ENCODE data around the gene CYGB. TPM values are rescaled to one million over a fixed set of nuclear protein-coding genes. Genes with fewer than 3 reads are reported as not detected.
"Not testable (repeated sequence)": the region's sequence is repeated elsewhere in the genome, so short reads cannot be mapped to it uniquely, and the experiment has no call there.

Gene CYGB
- total RNA-seq, 1 donor from 2014 or later: 30.0 TPM

GRCh38 chr17:76536511-76537287 lies 810 bp downstream of the CYGB start:
- Histone ChIP-seq H3K4me1 (peaks cover 79% of the 10 kb centered on the region), H3K27ac (peak overlapping the region; percentile 88), H3K36me3 (no peaks in the 10 kb centered on the region), H3K9me3 (no peaks in the 10 kb centered on the region), H3K27me3 (no peaks in the 10 kb centered on the region), H3K4me3 (peak overlapping the region; percentile 55)
- no peak for TF ChIP-seq POLR2A (IDR thresholded peaks at IDR 0.05)
- TF ChIP-seq, protein P1, sequence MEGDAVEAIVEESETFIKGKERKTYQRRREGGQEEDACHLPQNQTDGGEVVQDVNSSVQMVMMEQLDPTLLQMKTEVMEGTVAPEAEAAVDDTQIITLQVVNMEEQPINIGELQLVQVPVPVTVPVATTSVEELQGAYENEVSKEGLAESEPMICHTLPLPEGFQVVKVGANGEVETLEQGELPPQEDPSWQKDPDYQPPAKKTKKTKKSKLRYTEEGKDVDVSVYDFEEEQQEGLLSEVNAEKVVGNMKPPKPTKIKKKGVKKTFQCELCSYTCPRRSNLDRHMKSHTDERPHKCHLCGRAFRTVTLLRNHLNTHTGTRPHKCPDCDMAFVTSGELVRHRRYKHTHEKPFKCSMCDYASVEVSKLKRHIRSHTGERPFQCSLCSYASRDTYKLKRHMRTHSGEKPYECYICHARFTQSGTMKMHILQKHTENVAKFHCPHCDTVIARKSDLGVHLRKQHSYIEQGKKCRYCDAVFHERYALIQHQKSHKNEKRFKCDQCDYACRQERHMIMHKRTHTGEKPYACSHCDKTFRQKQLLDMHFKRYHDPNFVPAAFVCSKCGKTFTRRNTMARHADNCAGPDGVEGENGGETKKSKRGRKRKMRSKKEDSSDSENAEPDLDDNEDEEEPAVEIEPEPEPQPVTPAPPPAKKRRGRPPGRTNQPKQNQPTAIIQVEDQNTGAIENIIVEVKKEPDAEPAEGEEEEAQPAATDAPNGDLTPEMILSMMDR (IDR thresholded peaks at IDR 0.05): no peak
- TF ChIP-seq POLR2AphosphoS5 (IDR thresholded peaks at IDR 0.05; ENCODE audit: insufficient read depth in 1 of 2, low read depth in 1 of 2): no peak
- DNase-seq (ENCODE audit: extremely low spot score in 2 of 2): no peak
- intact Hi-C loops (cut with DNase I): loop anchor here (10.0 kb wide), 1 partner anchor 178 kb away; the partner anchor contains the start of gene MXRA7

GRCh38 chr17:76535788-76536510 lies 1.6 kb downstream of the CYGB start:
- H3K27me3 ChIP-seq: no peaks in the 10 kb centered on the region
- no peak for DNase-seq (ENCODE audit: extremely low spot score in 2 of 2)
- peak overlapping the region in 1 of 2 donors; percentile 55 for H3K4me3 ChIP-seq
- peaks cover 79% of the 10 kb centered on the region for H3K4me1 ChIP-seq
- intact Hi-C loops (cut with DNase I): loop anchor here (10.0 kb wide), 1 partner anchor 179 kb away; the partner anchor contains the start of gene MXRA7
- TF ChIP-seq, protein P1 (IDR thresholded peaks at IDR 0.05): no peak
- TF ChIP-seq POLR2A (IDR thresholded peaks at IDR 0.05): no peak
- TF ChIP-seq POLR2AphosphoS5 (IDR thresholded peaks at IDR 0.05; ENCODE audit: insufficient read depth in 1 of 2, low read depth in 1 of 2): no peak
- no peaks in the 10 kb centered on the region for H3K9me3 ChIP-seq
- H3K36me3 ChIP-seq: no peaks in the 10 kb centered on the region
- H3K27ac ChIP-seq: peak overlapping the region; percentile 88

DNA sequence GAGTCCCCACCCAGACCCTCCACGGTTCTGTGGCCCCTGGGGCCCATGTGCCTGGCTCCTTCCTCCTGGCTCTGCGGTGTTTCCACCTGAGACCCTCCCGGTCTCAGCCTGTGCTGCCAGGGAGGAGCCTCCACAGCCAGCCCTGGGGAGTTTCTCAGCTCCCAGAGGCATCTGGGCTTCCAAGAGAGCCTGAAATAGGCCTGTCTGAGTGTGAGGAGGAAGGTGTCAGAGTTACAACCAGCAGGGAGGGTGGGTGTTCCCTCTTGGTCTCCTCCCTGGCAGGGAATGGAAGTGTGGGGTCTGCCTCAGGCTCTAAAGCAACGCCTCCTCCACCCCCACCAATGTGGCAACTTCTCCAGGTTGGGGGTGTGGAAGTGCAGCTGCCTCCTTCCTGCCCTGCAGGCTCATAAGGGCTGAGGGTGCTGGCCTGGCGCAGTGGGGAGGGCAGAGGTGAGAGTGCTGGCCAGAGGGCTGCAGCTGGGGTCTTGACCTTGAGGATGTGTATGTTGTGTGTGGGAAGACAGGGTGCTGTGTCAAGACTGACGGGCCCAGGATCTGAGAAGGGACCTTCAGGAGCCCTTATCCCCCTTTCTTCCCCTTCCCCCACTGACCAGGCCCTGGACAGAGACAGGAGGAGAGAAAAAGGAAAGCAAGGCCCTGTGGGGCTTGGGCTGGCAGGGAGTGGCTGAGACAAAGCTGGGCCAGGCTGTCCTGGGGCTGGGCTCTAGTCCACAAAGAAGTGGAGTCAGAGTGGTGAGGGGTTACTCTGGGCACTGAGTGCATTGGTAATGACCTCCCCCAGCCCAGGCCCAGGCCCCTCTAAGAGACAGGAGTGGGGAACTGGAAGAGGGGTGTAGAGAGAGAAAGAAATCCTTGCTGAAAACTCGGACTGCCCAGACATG lies 2.4 kb downstream of the CYGB start:
- TF ChIP-seq POLR2A (IDR thresholded peaks at IDR 0.05) (no peak), POLR2AphosphoS5 (IDR thresholded peaks at IDR 0.05; ENCODE audit: insufficient read depth in 1 of 2, low read depth in 1 of 2) (no peak)
- TF ChIP-seq, protein P1 (IDR thresholded peaks at IDR 0.05): no peak
- intact Hi-C loops (cut with DNase I): loop anchor here (10.0 kb wide), 1 partner anchor 180 kb away; the partner anchor contains the start of gene MXRA7
- Histone ChIP-seq H3K27ac (peak overlapping the region; percentile 88), H3K36me3 (no peaks in the 10 kb centered on the region), H3K4me3 (no peak overlapping the region), H3K27me3 (no peaks in the 10 kb centered on the region), H3K9me3 (no peaks in the 10 kb centered on the region), H3K4me1 (peaks cover 80% of the 10 kb centered on the region)
- DNase-seq (ENCODE audit: extremely low spot score in 2 of 2): no peak

DNA sequence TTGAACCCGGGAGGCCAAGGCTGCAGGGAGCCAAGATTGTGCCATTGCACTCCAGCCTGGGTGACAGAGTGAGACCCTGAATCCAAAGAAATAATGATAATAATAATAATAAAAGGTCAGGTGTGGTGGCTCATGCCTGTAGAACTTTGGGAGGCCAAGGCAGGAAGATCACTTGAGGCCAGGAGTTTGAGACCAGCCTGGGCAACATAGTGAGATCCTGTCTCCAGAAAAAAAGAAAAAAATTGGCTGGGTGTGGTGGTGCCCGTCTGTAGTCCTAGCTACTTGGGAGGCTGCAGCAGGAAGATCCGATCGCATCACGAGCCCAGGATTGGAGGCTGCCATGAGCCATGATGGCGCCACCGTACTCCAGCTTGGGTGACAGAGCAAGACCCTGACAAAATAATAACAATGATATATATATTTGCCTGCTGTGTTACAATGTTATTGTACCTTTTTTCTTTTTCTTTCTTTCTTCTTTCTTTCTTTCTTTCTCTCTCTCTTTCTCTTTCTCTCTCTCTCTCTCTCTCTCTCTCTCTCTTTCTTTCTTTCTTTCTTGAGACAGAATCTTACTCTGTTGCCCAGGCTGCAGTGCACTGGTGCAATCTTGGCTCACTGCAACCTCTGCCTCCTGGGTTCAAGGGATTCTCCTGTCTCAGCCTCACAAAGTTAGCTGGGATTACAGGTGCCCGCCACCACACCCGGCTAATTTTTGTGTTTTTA lies 3.7 kb downstream of the CYGB start:
- not testable (repeated sequence) for H3K27ac ChIP-seq; H3K4me3 ChIP-seq; H3K9me3 ChIP-seq; DNase-seq (ENCODE audit: extremely low spot score in 2 of 2); H3K27me3 ChIP-seq; H3K36me3 ChIP-seq
- peaks cover 81% of the 10 kb centered on the region for H3K4me1 ChIP-seq
- intact Hi-C loops (cut with DNase I): loop anchor here (10.0 kb wide), 1 partner anchor 181 kb away; the partner anchor contains the start of gene MXRA7

Measured in vagina (tissue), 2 donors.